Measurements from ENCODE around the gene CTSA.

CTSA gene

GRCh38 chr20:45892049-45892825 lies 1.1 kb downstream of the CTSA start:
- Histone ChIP-seq H3K27ac (ENCODE audit: low read length) (no peak overlapping the region), H3K79me2 (ENCODE audit: low read length) (no peaks in the 10 kb centered on the region), H3K36me3 (replicated peaks; ENCODE audit: low read depth, low read length) (peaks cover 6% of the 10 kb centered on the region)

GRCh38 chr20:45892828-45893500 lies 1.8 kb downstream of the CTSA start:
- Histone ChIP-seq H3K4me3 (ENCODE audit: low read length) (no peak overlapping the region), H3K79me2 (ENCODE audit: low read length) (no peaks in the 10 kb centered on the region), H3K4me2 (ENCODE audit: low read length) (no peak overlapping the region), H3K27me3 (ENCODE audit: low read depth, low read length) (no peaks in the 10 kb centered on the region), H3K27ac (ENCODE audit: low read length) (no peak overlapping the region), H3K4me1 (ENCODE audit: low read length) (peaks cover 11% of the 10 kb centered on the region), H4K20me1 (ENCODE audit: insufficient read depth, low read length) (no peaks in the 10 kb centered on the region), H3K9me3 (ENCODE audit: insufficient read depth, low read length) (no peaks in the 10 kb centered on the region), H2AFZ (ENCODE audit: low read depth, low read length) (no peak overlapping the region), H3K36me3 (replicated peaks; ENCODE audit: low read depth, low read length) (peaks cover 12% of the 10 kb centered on the region), H3K9ac (ENCODE audit: low read length) (no peak overlapping the region)
- TF ChIP-seq CTCF (IDR thresholded peaks at IDR 0.05; ENCODE audit: low read depth, low read length) (no peak), EZH2phosphoT487 (IDR thresholded peaks at IDR 0.05; ENCODE audit: low read depth) (no peak)

More at GRCh38 chr20:45892049-45892825, 1.1 kb downstream of the CTSA start:
- Histone ChIP-seq H3K4me3 (ENCODE audit: low read length) (peak overlapping the region; percentile 84), H2AFZ (ENCODE audit: low read depth, low read length) (no peak overlapping the region), H3K9ac (ENCODE audit: low read length) (peak overlapping the region; percentile 64; the same call in 1 of the 2 replicates), H3K4me2 (ENCODE audit: low read length) (peak overlapping the region; percentile 89), H3K9me3 (ENCODE audit: insufficient read depth, low read length) (no peaks in the 10 kb centered on the region), H4K20me1 (ENCODE audit: insufficient read depth, low read length) (no peaks in the 10 kb centered on the region), H3K4me1 (ENCODE audit: low read length) (peaks cover 11% of the 10 kb centered on the region), H3K27me3 (ENCODE audit: low read depth, low read length) (no peaks in the 10 kb centered on the region)
- TF ChIP-seq EZH2phosphoT487 (IDR thresholded peaks at IDR 0.05; ENCODE audit: low read depth) (no peak), CTCF (IDR thresholded peaks at IDR 0.05; ENCODE audit: low read depth, low read length) (no peak)

GRCh38 chr20:45893831-45894230 lies 2.7 kb downstream of the CTSA start:
- Histone ChIP-seq H3K4me2 (ENCODE audit: low read length) (no peak overlapping the region), H3K79me2 (ENCODE audit: low read length) (no peaks in the 10 kb centered on the region), H3K36me3 (replicated peaks; ENCODE audit: low read depth, low read length) (peaks cover 16% of the 10 kb centered on the region), H2AFZ (ENCODE audit: low read depth, low read length) (no peak overlapping the region), H3K27me3 (ENCODE audit: low read depth, low read length) (no peaks in the 10 kb centered on the region), H3K9ac (ENCODE audit: low read length) (no peak overlapping the region), H4K20me1 (ENCODE audit: insufficient read depth, low read length) (no peaks in the 10 kb centered on the region), H3K4me3 (ENCODE audit: low read length) (no peak overlapping the region), H3K9me3 (ENCODE audit: insufficient read depth, low read length) (no peaks in the 10 kb centered on the region), H3K4me1 (ENCODE audit: low read length) (peaks cover 11% of the 10 kb centered on the region), H3K27ac (ENCODE audit: low read length) (no peak overlapping the region)
- TF ChIP-seq EZH2phosphoT487 (IDR thresholded peaks at IDR 0.05; ENCODE audit: low read depth) (no peak), CTCF (IDR thresholded peaks at IDR 0.05; ENCODE audit: low read depth, low read length) (no peak)

- Histone ChIP-seq H3K27ac (ENCODE audit: low read length) (no peak overlapping the region), H3K79me2 (ENCODE audit: low read length) (no peaks in the 10 kb centered on the region), H3K9ac (ENCODE audit: low read length) (no peak overlapping the region), H3K4me2 (ENCODE audit: low read length) (no peak overlapping the region), H3K36me3 (replicated peaks; ENCODE audit: low read depth, low read length) (peaks cover 16% of the 10 kb centered on the region), H3K9me3 (ENCODE audit: insufficient read depth, low read length) (no peaks in the 10 kb centered on the region), H3K27me3 (ENCODE audit: low read depth, low read length) (no peaks in the 10 kb centered on the region), H3K4me1 (ENCODE audit: low read length) (peaks cover 11% of the 10 kb centered on the region), H4K20me1 (ENCODE audit: insufficient read depth, low read length) (no peaks in the 10 kb centered on the region), H3K4me3 (ENCODE audit: low read length) (no peak overlapping the region), H2AFZ (ENCODE audit: low read depth, low read length) (no peak overlapping the region)
- TF ChIP-seq EZH2phosphoT487 (IDR thresholded peaks at IDR 0.05; ENCODE audit: low read depth) (no peak), CTCF (IDR thresholded peaks at IDR 0.05; ENCODE audit: low read depth, low read length) (no peak)
These were observed 3.7 kb downstream of the CTSA start for GRCh38 chr20:45894797-45895196.

Measured in OCI-LY3 (cell line).